ENCODE measurements around the gene CAMK2G.
"Not testable (repeated sequence)": the region's sequence is repeated elsewhere in the genome, so short reads cannot be mapped to it uniquely, and the experiment has no call there.

CAMK2G gene

DNA sequence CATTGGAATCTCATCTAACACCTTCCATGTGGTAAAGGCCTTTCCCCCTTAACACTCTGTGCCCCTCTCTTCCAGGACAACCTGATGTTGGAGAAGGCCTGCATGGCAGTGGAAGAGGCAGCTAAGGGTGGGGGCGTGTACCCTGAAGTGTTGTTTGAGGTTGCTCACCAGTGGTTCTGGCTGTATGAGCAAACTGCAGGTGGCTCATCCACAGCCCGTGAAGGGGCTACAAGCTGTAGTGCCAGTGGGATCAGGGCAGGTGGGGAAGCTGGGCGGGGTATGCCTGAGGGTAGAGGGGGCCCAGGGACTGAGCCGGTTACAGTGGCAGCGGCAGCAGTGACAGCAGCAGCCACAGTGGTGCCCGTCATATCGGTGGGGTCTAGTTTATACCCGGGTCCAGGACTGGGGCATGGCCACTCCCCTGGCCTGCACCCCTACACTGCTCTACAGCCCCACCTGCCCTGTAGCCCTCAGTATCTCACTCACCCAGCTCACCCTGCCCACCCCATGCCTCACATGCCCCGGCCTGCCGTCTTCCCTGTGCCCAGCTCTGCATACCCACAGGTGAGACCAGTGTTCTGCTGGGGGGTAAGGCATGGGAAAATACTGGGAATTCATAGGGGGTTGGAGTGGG is 75.3 kb downstream of the CAMK2G start:
- no peak for DNase-seq (ENCODE audit: low read depth)
- TF ChIP-seq, protein P1, sequence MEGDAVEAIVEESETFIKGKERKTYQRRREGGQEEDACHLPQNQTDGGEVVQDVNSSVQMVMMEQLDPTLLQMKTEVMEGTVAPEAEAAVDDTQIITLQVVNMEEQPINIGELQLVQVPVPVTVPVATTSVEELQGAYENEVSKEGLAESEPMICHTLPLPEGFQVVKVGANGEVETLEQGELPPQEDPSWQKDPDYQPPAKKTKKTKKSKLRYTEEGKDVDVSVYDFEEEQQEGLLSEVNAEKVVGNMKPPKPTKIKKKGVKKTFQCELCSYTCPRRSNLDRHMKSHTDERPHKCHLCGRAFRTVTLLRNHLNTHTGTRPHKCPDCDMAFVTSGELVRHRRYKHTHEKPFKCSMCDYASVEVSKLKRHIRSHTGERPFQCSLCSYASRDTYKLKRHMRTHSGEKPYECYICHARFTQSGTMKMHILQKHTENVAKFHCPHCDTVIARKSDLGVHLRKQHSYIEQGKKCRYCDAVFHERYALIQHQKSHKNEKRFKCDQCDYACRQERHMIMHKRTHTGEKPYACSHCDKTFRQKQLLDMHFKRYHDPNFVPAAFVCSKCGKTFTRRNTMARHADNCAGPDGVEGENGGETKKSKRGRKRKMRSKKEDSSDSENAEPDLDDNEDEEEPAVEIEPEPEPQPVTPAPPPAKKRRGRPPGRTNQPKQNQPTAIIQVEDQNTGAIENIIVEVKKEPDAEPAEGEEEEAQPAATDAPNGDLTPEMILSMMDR (IDR thresholded peaks at IDR 0.05; ENCODE audit: insufficient read depth, low read depth, low read length, missing control alignments) = no peak

DNA sequence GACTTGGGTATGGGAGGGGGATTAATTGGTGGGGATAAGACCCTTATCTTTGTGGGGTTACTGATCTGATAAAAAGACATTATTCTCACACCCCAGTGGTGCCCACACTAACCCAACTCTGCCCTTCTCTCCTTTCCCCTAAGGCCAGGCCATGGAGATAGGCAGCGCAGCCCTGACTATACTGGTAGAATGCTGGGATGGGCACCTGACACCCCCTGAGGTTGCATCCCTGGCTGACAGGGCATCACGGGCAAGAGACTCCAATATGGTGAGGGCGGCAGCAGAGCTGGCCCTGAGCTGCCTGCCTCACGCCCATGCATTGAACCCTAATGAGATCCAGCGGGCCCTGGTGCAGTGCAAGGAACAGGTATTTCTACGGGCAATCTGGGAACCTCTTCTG is 76.3 kb downstream of the CAMK2G start:
- TF ChIP-seq, protein P1 (IDR thresholded peaks at IDR 0.05; ENCODE audit: insufficient read depth, low read depth, low read length, missing control alignments) = no peak
- DNase-seq (ENCODE audit: low read depth) = no peak

More for the DNA sequence above, 75.3 kb downstream of the CAMK2G start:
- H3K4me3 ChIP-seq (ENCODE audit: low read depth, low read length) = no peak overlapping the region

DNA sequence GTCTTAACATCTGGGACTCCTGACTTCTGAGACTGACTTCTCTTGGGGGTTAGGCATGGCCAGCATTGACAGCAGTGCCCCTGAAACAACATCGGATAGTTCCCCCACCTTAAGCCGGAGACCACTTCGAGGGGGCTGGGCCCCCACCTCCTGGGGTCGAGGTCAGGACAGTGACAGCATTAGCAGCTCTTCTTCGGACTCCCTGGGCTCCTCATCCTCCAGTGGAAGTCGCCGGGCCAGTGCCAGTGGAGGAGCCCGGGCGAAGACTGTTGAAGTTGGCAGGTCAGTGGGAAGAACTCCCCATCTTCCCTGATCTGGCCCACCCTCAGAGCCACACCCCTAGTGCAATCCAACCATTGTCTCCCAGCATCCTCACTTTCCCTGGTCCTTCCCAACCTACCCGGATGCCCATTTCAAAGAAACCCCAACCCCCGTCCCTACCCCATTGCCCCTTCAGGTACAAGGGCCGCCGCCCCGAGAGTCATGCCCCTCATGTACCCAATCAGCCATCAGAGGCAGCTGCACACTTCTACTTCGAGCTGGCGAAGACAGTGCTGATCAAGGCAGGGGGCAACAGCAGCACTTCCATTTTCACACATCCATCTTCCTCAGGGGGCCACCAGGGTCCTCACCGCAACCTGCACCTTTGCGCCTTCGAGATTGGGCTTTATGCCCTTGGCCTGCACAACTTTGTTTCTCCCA is 76.9 kb downstream of the CAMK2G start:
- no peak for DNase-seq (ENCODE audit: low read depth)
- no peak overlapping the region for H3K4me3 ChIP-seq (ENCODE audit: low read depth, low read length)
- TF ChIP-seq, protein P1 (IDR thresholded peaks at IDR 0.05; ENCODE audit: insufficient read depth, low read depth, low read length, missing control alignments) = no peak

More for the DNA sequence above, 76.3 kb downstream of the CAMK2G start:
- no peak overlapping the region for H3K4me3 ChIP-seq (ENCODE audit: low read depth, low read length)

DNA sequence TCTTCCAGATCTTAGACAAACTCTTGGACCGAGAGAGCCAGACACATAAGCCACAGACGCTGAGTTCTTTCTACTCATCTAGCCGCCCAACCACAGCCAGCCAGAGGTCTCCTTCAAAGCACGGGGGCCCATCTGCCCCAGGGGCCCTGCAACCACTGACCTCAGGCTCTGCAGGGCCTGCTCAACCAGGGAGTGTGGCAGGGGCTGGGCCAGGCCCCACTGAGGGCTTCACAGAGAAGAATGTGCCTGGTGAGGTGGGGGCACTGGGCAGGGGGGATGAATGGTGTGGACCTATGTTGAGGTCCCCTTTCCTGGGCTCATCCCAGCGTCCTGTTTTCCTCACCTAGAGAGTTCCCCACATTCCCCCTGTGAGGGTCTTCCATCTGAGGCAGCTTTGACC is 77.6 kb downstream of the CAMK2G start:
- TF ChIP-seq, protein P1 (IDR thresholded peaks at IDR 0.05; ENCODE audit: insufficient read depth, low read depth, low read length, missing control alignments) = no peak
- H3K4me3 ChIP-seq (ENCODE audit: low read depth, low read length) = no peak overlapping the region
- no peak for DNase-seq (ENCODE audit: low read depth)

DNA sequence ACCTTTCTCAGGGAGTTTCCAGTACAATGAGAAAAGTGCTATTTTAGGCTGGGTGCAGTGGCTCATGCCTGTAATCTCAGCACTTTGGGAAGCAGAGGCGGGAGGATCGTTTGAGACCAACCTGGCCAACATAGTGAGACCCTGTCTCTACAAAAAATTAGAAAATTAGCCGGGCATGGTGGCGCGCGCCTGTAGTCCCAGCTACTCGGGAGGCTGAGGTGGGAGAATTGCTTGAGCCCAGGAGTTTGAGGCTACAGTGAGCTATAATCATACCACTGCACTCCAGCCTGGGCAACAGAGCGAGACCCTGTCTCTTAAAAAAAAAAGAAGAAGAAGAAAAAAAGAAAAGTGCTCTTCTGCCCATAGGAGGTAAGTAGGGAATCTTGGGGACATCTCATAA is 78.3 kb downstream of the CAMK2G start:
- DNase-seq (ENCODE audit: low read depth); H3K4me3 ChIP-seq (ENCODE audit: low read depth, low read length): not testable (repeated sequence)

DNA sequence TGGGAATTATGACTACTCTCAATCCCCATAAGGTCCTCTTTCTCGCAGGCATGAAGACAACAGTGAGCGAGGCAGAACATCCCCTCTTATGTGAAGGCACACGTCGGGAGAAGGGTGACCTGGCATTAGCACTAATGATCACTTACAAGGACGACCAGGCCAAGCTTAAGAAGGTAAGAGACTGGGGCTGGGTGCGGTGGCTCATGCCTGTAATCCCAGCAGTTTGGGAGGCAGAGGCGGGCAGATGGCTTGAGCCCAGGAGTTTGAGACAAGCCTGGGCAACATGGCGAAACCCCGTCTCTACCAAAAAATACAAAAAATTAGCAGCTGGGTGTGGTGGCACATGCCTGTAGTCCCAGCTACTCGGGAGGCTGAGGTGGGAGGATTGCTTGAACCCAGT is 78.9 kb downstream of the CAMK2G start:
- H3K4me3 ChIP-seq (ENCODE audit: low read depth, low read length); DNase-seq (ENCODE audit: low read depth): not testable (repeated sequence)

DNA sequence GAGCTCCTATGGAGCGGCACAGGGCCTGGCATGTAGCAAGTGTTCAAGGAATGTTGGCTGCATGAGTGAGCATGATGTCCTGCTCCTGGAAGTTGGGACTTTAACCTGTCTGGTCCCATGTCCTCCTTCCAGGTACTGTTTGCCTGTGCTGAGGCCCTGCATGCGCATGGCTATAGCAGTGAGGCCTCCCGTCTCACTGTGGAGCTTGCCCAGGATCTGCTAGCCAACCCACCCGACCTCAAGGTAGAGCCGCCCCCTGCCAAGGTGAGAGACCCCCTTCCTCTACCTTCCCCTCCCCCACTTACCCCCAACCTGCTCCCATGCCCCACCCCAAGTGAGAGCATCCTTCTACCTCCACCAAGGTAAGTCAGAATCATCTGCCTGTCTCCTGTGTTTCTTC is 80.9 kb downstream of the CAMK2G start:
- no peak overlapping the region for H3K4me3 ChIP-seq (ENCODE audit: low read depth, low read length)
- DNase-seq (ENCODE audit: low read depth) = no peak
- TF ChIP-seq, protein P1 (IDR thresholded peaks at IDR 0.05; ENCODE audit: insufficient read depth, low read depth, low read length, missing control alignments) = no peak

DNA sequence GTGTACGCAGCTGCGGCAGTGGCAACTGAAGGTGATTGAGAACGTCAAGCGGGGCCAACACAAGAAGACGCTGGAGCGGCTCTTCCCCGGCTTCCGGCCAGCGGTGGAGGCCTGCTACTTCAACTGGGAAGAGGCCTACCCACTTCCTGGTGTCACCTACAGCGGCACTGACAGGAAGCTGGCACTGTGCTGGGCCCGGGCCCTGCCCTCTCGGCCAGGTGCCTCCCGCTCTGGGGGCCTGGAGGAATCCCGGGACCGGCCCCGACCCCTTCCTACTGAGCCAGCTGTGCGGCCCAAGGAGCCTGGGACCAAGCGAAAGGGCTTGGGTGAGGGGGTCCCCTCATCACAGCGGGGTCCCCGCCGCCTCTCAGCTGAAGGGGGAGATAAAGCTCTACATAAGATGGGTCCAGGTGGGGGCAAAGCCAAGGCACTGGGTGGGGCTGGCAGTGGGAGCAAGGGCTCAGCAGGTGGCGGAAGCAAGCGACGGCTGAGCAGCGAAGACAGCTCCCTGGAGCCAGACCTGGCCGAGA is 82.4 kb downstream of the CAMK2G start:
- no peak overlapping the region for H3K4me3 ChIP-seq (ENCODE audit: low read depth, low read length)
- TF ChIP-seq, protein P1 (IDR thresholded peaks at IDR 0.05; ENCODE audit: insufficient read depth, low read depth, low read length, missing control alignments) = no peak
- DNase-seq (ENCODE audit: low read depth) = no peak

Data from GM12865 (cell line).